ENCODE data around the gene RANBP10.

GRCh38 chr16:67814567-67814966, 8.2 kb upstream of the RANBP10 start:
- TF ChIP-seq EZH2 (IDR thresholded peaks at IDR 0.05; ENCODE audit: low read depth, unreplicated experiment) (no peak), CTCF (conservative IDR thresholded peaks at IDR 0.05; ENCODE audit: low read depth in 2 of 2) (no peak), NANOG (IDR thresholded peaks at IDR 0.05; ENCODE audit: borderline replicate concordance) (no peak), REST (IDR thresholded peaks at IDR 0.05; ENCODE audit: unreplicated experiment) (no peak), POLR2AphosphoS5 (IDR thresholded peaks at IDR 0.05; ENCODE audit: low read depth) (no peak), JUNB (IDR thresholded peaks at IDR 0.05; ENCODE audit: unreplicated experiment) (no peak), STAT1 (IDR thresholded peaks at IDR 0.05; ENCODE audit: unreplicated experiment) (no peak)
